GM18858 (cell line): ENCODE measurements around the gene SMYD4.

Experiments
- ATAC-seq: cut with Tn5 transposase; IDR thresholded peaks from one replicate; pipeline ENCODE4 v1.9.1; 2021; ENCODE audit not compliant: unreplicated experiment

Gene SMYD4

GRCh38 chr17:1732241-1732832 is 97.4 kb downstream of the SMYD4 start:
- no peak for ATAC-seq

- ATAC-seq: no peak
These were observed 98.6 kb downstream of the SMYD4 start for GRCh38 chr17:1731194-1731506.

GRCh38 chr17:1730326-1731193 is 99.1 kb downstream of the SMYD4 start:
- ATAC-seq: no peak

- no peak for ATAC-seq
These were observed 99.8 kb downstream of the SMYD4 start for GRCh38 chr17:1729966-1730325.
